GM12865 (cell line): Measurements from ENCODE around the gene EGR2.

Experiments
- DNase-seq: peaks from one replicate; pipeline ENCODE4 v3.0.0; 2010; ENCODE audit warnings: low read depth
- H3K4me3 ChIP-seq: 2 replicates; pipeline ENCODE4 v1.5.1; 2011; ENCODE audit warnings: mild to moderate bottlenecking, low read depth, low read length, control low read depth
- CTCF ChIP-seq: IDR thresholded peaks from 2 replicates; pipeline ENCODE4 v1.5.1; 2011; ENCODE audit warnings: low read length, control low read depth, low read depth, inconsistent platforms; ENCODE audit not compliant: insufficient read depth; ENCODE audit errors: missing control alignments

The EGR2 gene

GRCh38 chr10:62806251-62806650 lies 9.9 kb downstream of the EGR2 start:
- DNase-seq = no peak
- peak overlapping the region; percentile 83 for H3K4me3 ChIP-seq
- TF ChIP-seq CTCF = no peak

- no peak for TF ChIP-seq CTCF
- DNase-seq = no peak
- peak overlapping the region; percentile 83 for H3K4me3 ChIP-seq
These were observed 10.7 kb downstream of the EGR2 start for GRCh38 chr10:62805231-62806099.

GRCh38 chr10:62804356-62805230 lies 11.6 kb downstream of the EGR2 start, which contains the start of gene ADO:
TSS of gene ADO (plus strand) at chr10:62804720. CDS start at chr10:62805060, 340 bp downstream.
- peak; percentile 88 for DNase-seq
- H3K4me3 ChIP-seq = peak within 1 kb of the TSS; percentile 83
- TF ChIP-seq CTCF = no peak

- H3K4me3 ChIP-seq = peak overlapping the region; percentile 83
- DNase-seq = no peak
- no peak for TF ChIP-seq CTCF
These were observed 12.3 kb downstream of the EGR2 start for GRCh38 chr10:62803724-62804355.

GRCh38 chr10:62801871-62802270 lies 14.3 kb downstream of the EGR2 start:
- H3K4me3 ChIP-seq = no peak overlapping the region
- DNase-seq = no peak
- TF ChIP-seq CTCF = no peak

GRCh38 chr10:62796896-62797295 lies 19.3 kb downstream of the EGR2 start:
- TF ChIP-seq CTCF = no peak
- no peak for DNase-seq
- H3K4me3 ChIP-seq = no peak overlapping the region
